ENCODE data around the gene GAL3ST1. TPM values are rescaled to one million over a fixed set of nuclear protein-coding genes. Genes with fewer than 3 reads are reported as not detected.
A peak's percentile ranks its signal among the peaks of the same experiment; 100 is the strongest.

The GAL3ST1 gene
- total RNA-seq, 3 donors from 2014 or later (not counting 1 experiment from before 2014, with no cell fraction given): not detected

- Mint-ChIP-seq H3K4me1 (peaks cover 13 to 26% of the 10 kb centered on the region in 2 donors), H3K36me3 (no peaks in the 10 kb centered on the region), H3K27me3 (ENCODE audit: low read depth in 2 of 2) (peaks cover 0 to 7% of the 10 kb centered on the region in 2 donors), H3K9me3 (no peaks in the 10 kb centered on the region), H3K27ac (no peak overlapping the region), H3K4me3 (no peak overlapping the region)
- TF ChIP-seq CTCF (IDR thresholded peaks at IDR 0.05): no peak
- no peak for DNase-seq
- peaks cover 46% of the 10 kb centered on the region for H3K4me1 ChIP-seq (ENCODE audit: control insufficient read depth, insufficient read depth, low read length)
- no peaks in the 10 kb centered on the region for H3K36me3 ChIP-seq (ENCODE audit: control insufficient read depth, insufficient read depth, low read length)
- no peak overlapping the region for H3K27ac ChIP-seq (ENCODE audit: low read length)
- intact Hi-C loops (cut with micrococcal nuclease): no loop called here
- no peaks in the 10 kb centered on the region for H3K27me3 ChIP-seq (ENCODE audit: control insufficient read depth, insufficient read depth, low read length)
- no peak for ATAC-seq
- H3K9me3 ChIP-seq (ENCODE audit: control insufficient read depth, insufficient read depth, low read length): no peaks in the 10 kb centered on the region
- WGBS (ENCODE audit: insufficient coverage): 68% methylated on average over 6 of the region's 7 CpGs
- no peak overlapping the region for H3K4me3 ChIP-seq (ENCODE audit: low read length)
These were observed 35.8 kb upstream of the GAL3ST1 start for GRCh38 chr22:30610299-30610698.

DNA sequence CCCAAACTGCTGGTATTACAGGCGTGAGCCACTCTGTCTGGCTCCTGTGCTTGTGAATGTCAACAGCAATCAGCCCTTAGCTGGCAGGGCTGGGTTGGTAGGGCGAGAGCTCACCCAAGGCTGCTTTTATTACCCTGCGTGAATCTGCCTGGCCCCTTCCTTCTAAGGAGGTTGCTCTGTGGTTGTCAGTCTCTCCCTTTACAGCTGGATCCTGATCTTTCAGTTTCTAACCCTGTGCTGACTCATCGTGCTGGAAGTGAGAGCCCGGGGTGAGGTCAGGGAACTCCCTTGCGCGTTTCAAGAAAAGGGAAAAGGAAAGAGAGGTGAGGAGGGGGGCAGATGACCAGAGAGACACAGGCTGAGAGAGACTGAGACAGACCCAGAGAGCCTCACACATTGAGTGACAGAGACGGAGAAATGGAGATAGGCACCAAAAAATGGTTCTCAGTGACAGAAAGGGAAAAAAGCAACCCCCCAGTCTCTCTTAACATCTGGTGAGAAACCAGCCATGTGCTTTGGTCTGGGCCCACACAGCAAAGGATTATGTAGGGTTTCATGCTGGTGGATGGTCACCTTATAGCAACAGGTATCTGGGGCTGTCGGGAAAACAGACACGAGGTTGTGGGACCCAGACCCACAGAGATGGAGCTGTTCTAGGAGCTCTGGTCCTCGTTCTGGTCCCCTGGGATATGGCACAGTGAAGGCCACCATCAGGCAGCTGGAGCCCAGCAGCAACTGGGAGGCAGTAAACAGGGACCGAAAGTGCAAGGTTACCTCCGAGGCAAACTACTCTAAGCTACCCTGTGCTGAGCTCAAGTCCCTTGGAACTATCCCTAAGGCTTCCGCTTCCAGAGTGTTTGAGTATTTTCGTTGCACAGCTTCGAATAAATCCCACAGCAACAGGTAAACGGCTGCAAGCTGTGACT, 35.1 kb upstream of the GAL3ST1 start:
- no peak for TF ChIP-seq CTCF (IDR thresholded peaks at IDR 0.05)
- no peaks in the 10 kb centered on the region for H3K36me3 Mint-ChIP-seq
- H3K4me3 Mint-ChIP-seq: no peak overlapping the region
- intact Hi-C loops (cut with micrococcal nuclease): no loop called here
- no peaks in the 10 kb centered on the region for H3K36me3 ChIP-seq (ENCODE audit: control insufficient read depth, insufficient read depth, low read length)
- no peaks in the 10 kb centered on the region for H3K9me3 Mint-ChIP-seq
- no peaks in the 10 kb centered on the region for H3K27me3 ChIP-seq (ENCODE audit: control insufficient read depth, insufficient read depth, low read length)
- no peak overlapping the region for H3K4me3 ChIP-seq (ENCODE audit: low read length)
- peaks cover 47% of the 10 kb centered on the region for H3K4me1 ChIP-seq (ENCODE audit: control insufficient read depth, insufficient read depth, low read length)
- peak overlapping the region in 1 of 2 donors; percentile 39 for H3K27ac Mint-ChIP-seq
- H3K9me3 ChIP-seq (ENCODE audit: control insufficient read depth, insufficient read depth, low read length): no peaks in the 10 kb centered on the region
- peaks cover 13 to 27% of the 10 kb centered on the region in 2 donors for H3K4me1 Mint-ChIP-seq
- DNase-seq (no peak), ATAC-seq (no peak)
- 52% methylated on average over 17 of the region's 17 CpGs for WGBS (ENCODE audit: insufficient coverage)
- no peak overlapping the region for H3K27ac ChIP-seq (ENCODE audit: low read length)
- peaks cover 0 to 7% of the 10 kb centered on the region in 2 donors for H3K27me3 Mint-ChIP-seq (ENCODE audit: low read depth in 2 of 2)

DNA sequence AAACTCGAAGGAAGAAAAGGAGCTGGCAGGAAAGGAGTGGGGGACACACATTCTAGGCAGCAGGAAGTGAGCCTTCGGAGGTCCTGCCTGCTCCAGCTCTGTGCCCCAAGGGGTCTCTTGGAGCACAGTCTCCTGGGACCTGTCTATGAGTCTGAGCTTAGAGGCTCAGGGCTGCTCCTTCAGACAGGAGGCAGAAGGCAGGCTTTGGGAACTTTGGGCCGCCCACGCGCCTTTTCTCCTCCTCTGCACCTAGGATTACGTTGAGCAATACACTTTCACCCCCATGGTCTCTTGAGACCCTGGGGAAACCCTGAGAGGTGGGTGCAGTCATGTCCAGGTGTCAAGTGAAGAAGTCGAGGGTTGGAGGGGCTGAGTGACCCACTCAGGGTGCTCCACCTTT, 33.5 kb upstream of the GAL3ST1 start:
- H3K27me3 ChIP-seq (ENCODE audit: control insufficient read depth, insufficient read depth, low read length): no peaks in the 10 kb centered on the region
- Mint-ChIP-seq H3K4me1 (peaks cover 13 to 27% of the 10 kb centered on the region in 2 donors), H3K4me3 (peak overlapping the region; percentile 17), H3K27me3 (ENCODE audit: low read depth in 2 of 2) (peaks cover 0 to 7% of the 10 kb centered on the region in 2 donors), H3K27ac (no peak overlapping the region), H3K9me3 (no peaks in the 10 kb centered on the region), H3K36me3 (no peaks in the 10 kb centered on the region)
- H3K9me3 ChIP-seq (ENCODE audit: control insufficient read depth, insufficient read depth, low read length): no peaks in the 10 kb centered on the region
- DNase-seq: no peak
- intact Hi-C loops (cut with micrococcal nuclease): no loop called here
- WGBS (ENCODE audit: insufficient coverage): 83% methylated on average over 6 of the region's 7 CpGs
- H3K27ac ChIP-seq (ENCODE audit: low read length): no peak overlapping the region
- no peak for ATAC-seq
- no peak overlapping the region for H3K4me3 ChIP-seq (ENCODE audit: low read length)
- peaks cover 47% of the 10 kb centered on the region for H3K4me1 ChIP-seq (ENCODE audit: control insufficient read depth, insufficient read depth, low read length)
- TF ChIP-seq CTCF (IDR thresholded peaks at IDR 0.05): no peak
- H3K36me3 ChIP-seq (ENCODE audit: control insufficient read depth, insufficient read depth, low read length): no peaks in the 10 kb centered on the region

All from natural killer cell (primary cell).